IMR-90 (cell line): ENCODE measurements around the gene CDKAL1. TPM values are rescaled to one million over a fixed set of nuclear protein-coding genes. Genes with fewer than 3 reads are reported as not detected.

Experiments
- ATAC-seq: fragments of 200-7000 bp; cut with Tn5 transposase; 2 replicates; pipeline ENCODE4 v1.9.1; 2020; ENCODE audit warnings: low read depth, mild to moderate bottlenecking, moderate library complexity
- BruUV-seq: library from RNA; stranded (reverse); fragments of 400-500 nt; replicated peaks from 2 replicates; lab custom pipeline; 2021; lab: Mats Ljungman, UMichigan
- CTCF ChIA-PET: fragments of 300-600 bp; formaldehyde crosslinking; extraction: SDS; loops from one replicate; lab custom pipeline; 2021; ENCODE audit warnings: antibody characterized with exemption; lab: Yijun Ruan, JAX
- POLR2A ChIA-PET: fragments of 300-600 bp; sonication (Branson Sonifier 250); formaldehyde crosslinking; loops from one replicate; lab custom pipeline; 2022; ENCODE audit warnings: antibody characterized with exemption; ENCODE audit not compliant: unreplicated experiment; lab: Charles Lee
- DNase-seq: peaks from one replicate; pipeline ENCODE4 v3.0.0; 2013
- H2AFZ ChIP-seq: replicated peaks from 2 replicates; pipeline ENCODE3; 2013; ENCODE audit warnings: low read length, mild to moderate bottlenecking; ENCODE audit not compliant: poor library complexity
- H2AK5ac ChIP-seq: 2 replicates; pipeline ENCODE4 v1.6.1; 2013; ENCODE audit warnings: low read depth, low read length, inconsistent platforms
- H2AK9ac ChIP-seq: replicated peaks from 2 replicates; pipeline ENCODE3; 2013; ENCODE audit warnings: mild to moderate bottlenecking, low read depth, low read length, moderate library complexity; ENCODE audit not compliant: poor library complexity
- H2BK120ac ChIP-seq: 2 replicates; pipeline ENCODE4 v1.6.1; 2013; ENCODE audit warnings: low read depth, low read length, inconsistent platforms
- H2BK15ac ChIP-seq: 3 replicates; pipeline ENCODE4 v1.6.1; 2013; ENCODE audit warnings: low read depth, low read length, inconsistent platforms
- H2BK20ac ChIP-seq: 2 replicates; pipeline ENCODE4 v1.6.1; 2013; ENCODE audit warnings: low read depth, mild to moderate bottlenecking, inconsistent platforms, low read length, moderate library complexity
- H2BK5ac ChIP-seq: 2 replicates; pipeline ENCODE4 v1.6.1; 2013; ENCODE audit warnings: mild to moderate bottlenecking, low read depth, low read length, inconsistent platforms; ENCODE audit not compliant: poor library complexity, severe bottlenecking
- H3K14ac ChIP-seq: replicated peaks from 2 replicates; pipeline ENCODE4 v1.6.1; 2013; ENCODE audit warnings: low read depth, low read length, inconsistent platforms
- H3K18ac ChIP-seq: 2 replicates; pipeline ENCODE4 v1.6.1; 2013; ENCODE audit warnings: low read depth, low read length, control low read depth
- H3K23ac ChIP-seq: 2 replicates; pipeline ENCODE4 v1.6.1; 2013; ENCODE audit warnings: low read depth, low read length, inconsistent platforms
- H3K27ac ChIP-seq: 2 replicates; pipeline ENCODE4 v1.5.1; 2013; ENCODE audit warnings: mild to moderate bottlenecking, control low read depth, low read length; ENCODE audit not compliant: insufficient read depth
- H3K27me3 ChIP-seq: 2 replicates; pipeline ENCODE4 v1.6.1; 2013; ENCODE audit warnings: low read length; ENCODE audit not compliant: control insufficient read depth, insufficient read depth
- H3K36me3 ChIP-seq: 2 replicates; pipeline ENCODE4 v1.6.1; 2013; ENCODE audit warnings: low read length, mixed read lengths; ENCODE audit not compliant: control insufficient read depth, insufficient read depth
- H3K4ac ChIP-seq: 2 replicates; pipeline ENCODE4 v1.6.1; 2013; ENCODE audit warnings: low read depth, low read length, inconsistent platforms
- H3K4me1 ChIP-seq: 2 replicates; pipeline ENCODE4 v1.6.1; 2013; ENCODE audit warnings: low read length, mixed read lengths; ENCODE audit not compliant: control insufficient read depth, insufficient read depth
- H3K4me2 ChIP-seq: 2 replicates; pipeline ENCODE4 v1.6.1; 2013; ENCODE audit warnings: low read depth, mild to moderate bottlenecking, control low read depth, low read length, moderate library complexity
- H3K4me3 ChIP-seq: 2 replicates; pipeline ENCODE4 v1.5.1; 2013; ENCODE audit warnings: low read depth, mild to moderate bottlenecking, control low read depth, low read length, moderate library complexity; ENCODE audit not compliant: insufficient read depth
- H3K56ac ChIP-seq: 2 replicates; pipeline ENCODE4 v1.6.1; 2013; ENCODE audit warnings: low read length, inconsistent platforms; ENCODE audit not compliant: insufficient read depth; ENCODE audit errors: extremely low read depth
- H3K79me1 ChIP-seq, 2 experiments: 2 replicates each; pipeline ENCODE4 v1.6.1; 2013; ENCODE audit warnings: low read length in 2 of 2, inconsistent platforms in 1 of 2, low read depth in 1 of 2
- H3K9ac ChIP-seq: 2 replicates; pipeline ENCODE4 v1.6.1; 2013; ENCODE audit warnings: low read depth, low read length, control low read depth
- H3K9me1 ChIP-seq: 2 replicates; pipeline ENCODE4 v1.6.1; 2013; ENCODE audit warnings: low read length, inconsistent platforms; ENCODE audit not compliant: insufficient read depth
- H3K9me3 ChIP-seq: 2 replicates; pipeline ENCODE4 v1.6.1; 2013; ENCODE audit warnings: low read length; ENCODE audit not compliant: control insufficient read depth, insufficient read depth
- H4K20me1 ChIP-seq: 2 replicates; pipeline ENCODE4 v1.6.1; 2013; ENCODE audit warnings: low read length, inconsistent platforms; ENCODE audit not compliant: insufficient read depth
- H4K5ac ChIP-seq: 2 replicates; pipeline ENCODE4 v1.6.1; 2013; ENCODE audit warnings: mild to moderate bottlenecking, low read depth, low read length, control low read depth
- H4K8ac ChIP-seq, 2 experiments: 2 replicates each; pipeline ENCODE4 v1.6.1; 2013; ENCODE audit warnings: low read depth in 2 of 2, low read length in 2 of 2, control low read depth in 1 of 2, inconsistent platforms in 1 of 2
- H4K91ac ChIP-seq: 2 replicates; pipeline ENCODE4 v1.6.1; 2013; ENCODE audit warnings: low read depth, low read length, inconsistent platforms; ENCODE audit not compliant: insufficient read depth
- BHLHE40 ChIP-seq: fragments of 150-350 bp; IDR thresholded peaks from 2 replicates; pipeline ENCODE4 v1.6.1; 2016; ENCODE audit warnings: mild to moderate bottlenecking, low read depth, low read length
- CEBPB ChIP-seq: IDR thresholded peaks from 2 replicates; pipeline ENCODE4 v1.6.1; 2012; ENCODE audit warnings: low read depth, low read length, improper control_type of control experiment
- CHD1 ChIP-seq: IDR thresholded peaks from 2 replicates; pipeline ENCODE4 v1.6.1; 2012; ENCODE audit warnings: low read depth, low read length, improper control_type of control experiment
- CTCF ChIP-seq: conservative IDR thresholded peaks from 2 replicates; pipeline ENCODE4 v1.5.1; 2012; ENCODE audit warnings: mild to moderate bottlenecking, low read depth, low read length, improper control_type of control experiment
- ELK1 ChIP-seq: fragments of 150-350 bp; IDR thresholded peaks from 2 replicates; pipeline ENCODE4 v1.6.1; 2016; ENCODE audit warnings: low read depth, mild to moderate bottlenecking, low read length, moderate library complexity, borderline replicate concordance
- FOS ChIP-seq: fragments of 150-350 bp; IDR thresholded peaks from 2 replicates; pipeline ENCODE4 v1.6.1; 2016; ENCODE audit warnings: low read depth, low read length
- MAFK ChIP-seq: IDR thresholded peaks from 2 replicates; pipeline ENCODE4 v1.6.1; 2012; ENCODE audit warnings: low read depth, low read length, improper control_type of control experiment
- MAZ ChIP-seq: IDR thresholded peaks from 2 replicates; pipeline ENCODE4 v1.6.1; 2012; ENCODE audit warnings: low read depth, mild to moderate bottlenecking, low read length, improper control_type of control experiment, moderate library complexity, borderline replicate concordance
- MXI1 ChIP-seq: IDR thresholded peaks from 2 replicates; pipeline ENCODE4 v1.6.1; 2012; ENCODE audit warnings: low read depth, mild to moderate bottlenecking, low read length, moderate library complexity, borderline replicate concordance
- NFE2L2 ChIP-seq: fragments of 150-350 bp; IDR thresholded peaks from 2 replicates; pipeline ENCODE4 v1.6.1; 2016; ENCODE audit warnings: low read depth, mild to moderate bottlenecking, low read length
- POLR2A ChIP-seq: IDR thresholded peaks from 2 replicates; pipeline ENCODE4 v1.6.1; 2012; ENCODE audit warnings: mild to moderate bottlenecking, low read depth, low read length
- RAD21 ChIP-seq: IDR thresholded peaks from 2 replicates; pipeline ENCODE4 v1.6.1; 2012; ENCODE audit warnings: low read length, improper control_type of control experiment
- RCOR1 ChIP-seq: IDR thresholded peaks from 2 replicates; pipeline ENCODE4 v1.6.1; 2012; ENCODE audit warnings: mild to moderate bottlenecking, low read length, improper control_type of control experiment; ENCODE audit not compliant: insufficient replicate concordance
- RFX5 ChIP-seq: IDR thresholded peaks from 2 replicates; pipeline ENCODE4 v1.8.0; 2012; ENCODE audit warnings: low read depth, mild to moderate bottlenecking, low read length, moderate library complexity
- SMC3 ChIP-seq: fragments of 150-350 bp; IDR thresholded peaks from 2 replicates; pipeline ENCODE4 v1.6.1; 2016; ENCODE audit warnings: low read depth, mild to moderate bottlenecking, antibody characterized with exemption, low read length, moderate library complexity
- USF2 ChIP-seq: fragments of 150-350 bp; IDR thresholded peaks from 2 replicates; pipeline ENCODE4 v1.6.1; 2017; ENCODE audit warnings: mild to moderate bottlenecking, antibody characterized with exemption, low read length, low read depth
- WGBS, 2 experiments: methylation state at CpG; one replicate each; pipeline versions ENCODE4 v1.1.5 to v1.1.7; 2013; ENCODE audit warnings: missing lambda C conversion rate in 2 of 2; ENCODE audit not compliant: insufficient read length in 1 of 2; ENCODE audit errors: extremely low coverage in 2 of 2; 5-methylcytosine and 5-hydroxymethylcytosine counted together
- dilution Hi-C: fragments of 300-500 bp; cut with HindIII; formaldehyde crosslinking; loops from one replicate; pipeline ENCODE4 v1.14.3; 2018; ENCODE audit warnings: low sequenced_read_pairs; ENCODE audit not compliant: unreplicated experiment
- in situ Hi-C: fragments of 300-500 bp; cut with MboI; formaldehyde crosslinking; loops from 3 replicates; pipeline ENCODE4 v1.14.3; 2019; ENCODE audit warnings: low sequenced_read_pairs, inconsistent platforms, mixed read lengths
- intact Hi-C: fragments of 100-400 bp; cut with micrococcal nuclease; formaldehyde crosslinking; loops from 2 replicates; pipeline ENCODE4 v1.10.0; 2022
- polyA plus RNA-seq, 3 experiments: library from polyadenylated mRNA; depleted of rRNA; stranded (reverse); fragments of >200 nt; gene quantifications; 2 replicates each; pipeline ENCODE4 v1.2.3, GENCODE V29; 2012; ENCODE audit warnings: low replicate concordance in 1 of 3
- total RNA-seq: library from RNA; depleted of rRNA; stranded (reverse); fragments of >200 nt; gene quantifications from 2 replicates; pipeline ENCODE4 v1.2.3, GENCODE V29; 2012

Gene CDKAL1
- total and polyA plus RNA-seq, 2 of the 4 experiments (the other 2 are of a cell fraction) = 3.7 to 13.1 TPM

- POLR2A ChIA-PET = no interaction called here
These were observed 737.3 kb downstream of the CDKAL1 start for GRCh38 chr6:21271428-21272155.

More at GRCh38 chr6:21271428-21272155, 737.3 kb downstream of the CDKAL1 start:
- intact Hi-C loops (no loop called here), dilution Hi-C loops (no loop called here), in situ Hi-C loops (no loop called here)
- no peak overlapping the region for H2AFZ ChIP-seq
- no peaks in the 10 kb centered on the region for H3K4me1 ChIP-seq
- H4K8ac ChIP-seq = no peak overlapping the region
- ATAC-seq (no peak), DNase-seq (no peak)
- CTCF ChIA-PET = no interaction called here
- no peak overlapping the region for H3K9ac ChIP-seq
- no peak overlapping the region for H4K91ac ChIP-seq
- H3K4me2 ChIP-seq = no peak overlapping the region
- H3K23ac ChIP-seq = no peak overlapping the region
- H3K56ac ChIP-seq = no peak overlapping the region
- no peaks in the 10 kb centered on the region for H3K79me1 ChIP-seq
- H2BK5ac ChIP-seq = no peak overlapping the region
- H3K4me3 ChIP-seq = no peak overlapping the region
- no peaks in the 10 kb centered on the region for H4K20me1 ChIP-seq
- no peaks in the 10 kb centered on the region for H3K36me3 ChIP-seq
- H3K27me3 ChIP-seq = no peaks in the 10 kb centered on the region
- no peak overlapping the region for H3K27ac ChIP-seq
- no peak overlapping the region for H2BK15ac ChIP-seq
- no peak overlapping the region for H3K14ac ChIP-seq
- no CpG with 5 or more reads among the region's 7 CpGs for WGBS, 2 experiments
- TF ChIP-seq USF2 (no peak), RFX5 (no peak), CHD1 (no peak), RAD21 (no peak), MAFK (no peak), FOS (no peak), NFE2L2 (no peak), MXI1 (no peak), CTCF (no peak), ELK1 (no peak), SMC3 (no peak), POLR2A (no peak), MAZ (no peak), RCOR1 (no peak), BHLHE40 (no peak), CEBPB (no peak)
- H3K9me1 ChIP-seq = no peaks in the 10 kb centered on the region
- no TSS peak for BruUV-seq
- H2AK5ac ChIP-seq = no peak overlapping the region
- H3K18ac ChIP-seq = no peak overlapping the region
- H2BK120ac ChIP-seq = no peak overlapping the region
- H3K9me3 ChIP-seq = 0 out of 2 replicates have a peak, but pooled peaks cover 2% of the 10 kb centered on the region
- no peak overlapping the region for H3K4ac ChIP-seq
- no peak overlapping the region for H4K5ac ChIP-seq
- H2BK20ac ChIP-seq = no peak overlapping the region
- H2AK9ac ChIP-seq = no peak overlapping the region
